NCI-H510A treated with DMSO at 0.1 percent for 48 hours (cell line): ENCODE measurements around the gene CAMK2G.
"Not testable (repeated sequence)": the region's sequence is repeated elsewhere in the genome, so short reads cannot be mapped to it uniquely, and the experiment has no call there.

ENCODE experiments used
- DNase-seq: peaks from one replicate; lab custom pipeline; 2025; lab: John Stamatoyannopoulos, UW

Gene CAMK2G

DNA sequence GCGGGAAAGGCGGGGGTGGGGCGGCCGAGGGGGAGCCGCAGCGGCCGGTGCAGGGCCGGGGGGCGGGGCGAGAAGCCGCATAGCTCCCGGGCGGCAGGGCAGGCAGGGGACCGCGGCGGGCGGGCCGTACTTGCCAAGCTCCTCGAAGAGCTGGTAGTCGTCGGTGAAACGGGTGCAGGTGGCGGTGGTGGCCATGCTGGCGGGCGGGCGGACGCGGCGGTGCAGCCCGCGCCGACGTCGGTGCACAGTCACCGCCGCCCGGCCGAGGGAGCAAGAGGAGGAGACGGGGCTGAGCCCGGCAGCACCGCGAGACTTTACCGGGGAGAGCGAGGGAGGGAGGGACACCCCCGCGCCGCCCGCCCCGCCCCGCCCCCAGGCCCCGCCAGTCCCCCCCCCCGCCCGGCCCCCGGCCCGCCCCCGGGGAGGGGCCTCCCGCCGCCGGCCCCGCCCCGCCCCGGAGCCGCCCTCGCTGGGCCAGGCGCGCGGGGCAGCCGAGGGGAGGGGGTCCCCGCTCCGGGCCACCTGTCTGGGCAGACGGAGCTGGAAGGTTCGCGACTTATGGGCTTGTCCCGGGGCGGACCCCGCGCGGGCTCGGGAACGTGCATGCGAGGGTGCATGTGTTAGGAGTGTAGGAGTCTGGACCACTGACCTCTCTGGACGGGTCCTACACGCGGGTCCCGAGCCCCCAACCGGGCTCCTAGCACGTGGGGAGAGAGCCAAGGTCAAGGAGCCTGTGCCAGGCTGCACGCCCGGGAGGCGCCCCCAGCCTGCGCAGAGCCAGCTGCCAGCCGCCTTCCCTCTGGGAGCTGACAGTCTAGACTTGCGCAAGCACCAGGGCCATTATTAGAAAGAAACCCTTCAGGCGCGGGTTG is at the start of gene CAMK2G:
Gene CAMK2G (minus strand): TSS at position 289 of the 872 bp plus-strand sequence. CDS start 94 bp downstream, at position 195.
- peak; percentile 74 for DNase-seq

DNA sequence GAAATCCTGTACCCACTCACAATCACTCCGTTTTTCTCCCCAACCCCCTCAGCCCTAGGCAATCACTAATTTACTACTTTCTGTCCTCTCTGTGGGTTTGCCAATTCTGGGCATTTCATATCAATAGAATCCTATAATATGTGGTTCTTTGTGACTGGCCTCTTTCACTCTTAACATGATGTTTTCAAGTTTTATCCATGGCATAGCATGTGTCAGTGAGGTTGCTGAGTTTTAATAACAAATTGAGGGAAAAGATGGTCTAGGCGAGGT is 48.4 kb upstream of the CAMK2G start:
- no peak for DNase-seq

DNA sequence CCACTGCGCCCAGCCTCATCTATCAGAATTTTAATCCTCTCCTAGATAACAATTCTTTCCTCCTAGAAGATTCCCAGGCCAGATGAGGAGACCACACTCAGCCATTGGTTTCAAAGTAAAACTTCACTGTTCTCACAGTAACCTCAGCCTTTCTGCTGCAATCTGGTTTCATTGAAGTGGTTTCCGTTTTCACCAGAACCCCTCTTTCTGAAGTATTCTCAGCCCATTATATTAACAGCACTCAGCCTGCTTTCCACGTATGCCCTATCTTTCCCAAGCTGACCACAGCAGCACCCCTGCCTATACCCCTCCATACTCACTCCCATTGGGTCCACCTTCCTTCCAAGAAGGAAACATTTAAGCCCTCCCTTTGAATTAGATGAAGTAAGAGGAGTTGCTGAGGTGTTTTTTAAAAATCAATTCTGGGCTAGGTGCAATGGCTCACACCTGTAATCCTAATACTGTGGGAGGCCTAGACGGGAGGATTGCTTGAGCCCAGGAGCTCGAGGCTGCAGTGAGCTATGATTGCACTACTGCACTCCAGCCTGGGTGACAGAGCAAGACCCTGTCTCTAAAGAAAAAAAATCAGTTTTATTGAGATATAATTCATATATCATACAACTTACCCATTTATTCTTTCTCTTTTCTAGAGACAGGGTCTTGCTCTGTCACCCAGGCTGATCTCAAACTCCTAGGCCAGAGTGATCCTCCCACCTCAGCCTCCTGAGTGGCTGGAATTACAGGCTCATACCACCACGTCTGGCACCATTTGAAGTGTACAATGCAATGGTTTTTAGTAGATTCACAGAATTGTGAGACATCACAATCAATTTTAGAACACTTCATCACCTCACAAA is 47.9 kb upstream of the CAMK2G start:
- DNase-seq: no peak

DNA sequence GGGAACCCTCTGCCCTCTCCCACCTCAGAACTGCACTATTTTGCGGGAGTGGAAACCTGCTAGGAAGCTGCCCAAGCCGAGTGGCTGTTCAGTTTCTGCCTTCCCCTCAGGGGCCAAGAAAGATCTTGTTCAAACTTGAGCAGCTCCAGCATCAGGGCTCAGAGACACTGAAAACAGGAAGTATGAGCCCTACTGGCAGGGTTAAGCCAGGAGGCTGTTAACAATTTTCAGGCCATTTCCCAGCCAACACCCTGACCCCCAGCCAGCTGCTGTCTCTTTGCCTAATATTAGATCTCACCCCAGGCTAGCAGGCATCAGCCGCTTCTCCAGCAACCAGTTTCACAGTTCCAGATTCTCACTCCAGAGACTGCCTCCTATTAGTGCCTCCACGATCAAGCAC is 45.7 kb upstream of the CAMK2G start:
- DNase-seq: no peak

DNA sequence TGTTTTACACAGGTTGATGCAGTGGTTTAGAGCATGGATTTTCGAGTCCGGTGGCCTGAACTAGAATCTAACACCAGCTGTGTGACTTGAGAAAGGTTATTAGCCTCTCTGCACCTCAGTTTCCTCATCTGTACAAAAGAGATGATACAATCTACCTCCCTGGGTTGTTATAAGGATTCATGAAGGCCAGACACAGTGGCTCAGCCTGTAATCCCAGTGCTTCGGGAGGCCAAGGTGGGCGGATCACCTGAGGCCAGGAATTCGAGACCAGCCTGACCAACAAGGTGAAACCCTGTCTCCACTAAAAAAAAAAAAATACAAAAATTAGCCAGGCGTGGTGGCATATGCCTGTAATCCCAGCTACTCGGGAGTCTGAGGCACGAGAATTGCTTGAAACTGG is 45.1 kb upstream of the CAMK2G start:
- DNase-seq: not testable (repeated sequence)

DNA sequence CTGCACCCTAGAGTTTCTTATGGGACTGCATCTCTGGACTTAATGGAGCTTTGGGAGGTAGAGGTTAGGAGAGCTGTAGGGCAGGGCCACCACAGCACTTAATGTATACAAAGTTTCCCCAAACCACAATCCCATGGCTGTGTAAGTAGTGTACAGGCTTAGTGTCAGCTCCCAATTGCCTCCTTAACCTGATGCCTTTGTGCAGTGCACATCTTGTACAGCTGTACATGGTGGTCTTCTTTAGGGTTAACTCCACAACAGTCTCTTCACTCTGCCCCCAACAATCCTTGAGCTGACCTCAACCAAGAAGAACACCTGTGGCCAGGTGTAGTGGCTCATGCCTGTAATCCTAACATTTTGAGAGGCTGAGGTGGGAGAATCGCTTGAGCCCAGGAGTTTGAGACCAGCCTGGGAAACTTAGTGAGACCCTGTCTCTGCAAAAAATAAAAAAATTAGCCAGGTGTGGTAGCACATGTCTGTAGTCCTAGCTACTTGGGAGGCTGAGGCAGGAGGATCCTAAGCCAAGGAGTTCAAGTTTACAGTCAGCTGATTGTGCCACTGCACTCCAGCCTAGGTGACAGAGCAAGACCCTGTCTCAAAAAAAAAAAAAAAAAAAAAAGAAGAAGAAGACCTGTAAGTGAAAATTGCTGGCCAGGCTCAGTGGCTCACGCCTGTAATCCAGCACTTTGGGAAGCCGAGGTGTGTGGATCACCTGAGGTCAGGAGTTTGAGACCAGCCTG is 43.4 kb upstream of the CAMK2G start:
- no peak for DNase-seq

DNA sequence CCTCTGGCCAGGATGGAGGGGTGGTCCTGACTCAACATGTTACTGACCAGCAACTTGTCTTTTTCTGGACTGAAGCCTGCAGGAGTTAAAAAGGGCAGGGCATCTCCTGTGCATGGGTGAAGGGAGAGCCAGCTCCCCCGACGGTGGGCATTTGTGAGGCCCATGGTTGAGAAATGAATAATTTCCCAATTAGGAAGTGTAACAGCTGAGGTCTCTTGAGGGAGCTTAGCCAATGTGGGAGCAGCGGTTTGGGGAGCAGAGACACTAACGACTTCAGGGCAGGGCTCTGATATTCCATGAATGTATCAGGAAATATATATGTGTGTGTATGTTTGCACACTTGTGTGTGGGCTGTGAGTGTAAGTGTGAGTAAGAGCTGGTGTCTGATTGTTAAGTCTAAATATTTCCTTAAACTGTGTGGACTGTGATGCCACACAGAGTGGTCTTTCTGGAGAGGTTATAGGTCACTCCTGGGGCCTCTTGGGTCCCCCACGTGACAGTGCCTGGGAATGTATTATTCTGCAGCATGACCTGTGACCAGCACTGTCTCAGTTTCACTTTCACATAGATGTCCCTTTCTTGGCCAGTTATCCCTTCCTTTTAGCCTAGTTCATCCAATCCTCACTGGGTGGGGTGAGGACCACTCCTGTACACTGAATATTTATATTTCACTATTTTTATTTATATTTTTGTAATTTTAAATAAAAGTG is 42.6 kb upstream of the CAMK2G start:
- no peak for DNase-seq

DNA sequence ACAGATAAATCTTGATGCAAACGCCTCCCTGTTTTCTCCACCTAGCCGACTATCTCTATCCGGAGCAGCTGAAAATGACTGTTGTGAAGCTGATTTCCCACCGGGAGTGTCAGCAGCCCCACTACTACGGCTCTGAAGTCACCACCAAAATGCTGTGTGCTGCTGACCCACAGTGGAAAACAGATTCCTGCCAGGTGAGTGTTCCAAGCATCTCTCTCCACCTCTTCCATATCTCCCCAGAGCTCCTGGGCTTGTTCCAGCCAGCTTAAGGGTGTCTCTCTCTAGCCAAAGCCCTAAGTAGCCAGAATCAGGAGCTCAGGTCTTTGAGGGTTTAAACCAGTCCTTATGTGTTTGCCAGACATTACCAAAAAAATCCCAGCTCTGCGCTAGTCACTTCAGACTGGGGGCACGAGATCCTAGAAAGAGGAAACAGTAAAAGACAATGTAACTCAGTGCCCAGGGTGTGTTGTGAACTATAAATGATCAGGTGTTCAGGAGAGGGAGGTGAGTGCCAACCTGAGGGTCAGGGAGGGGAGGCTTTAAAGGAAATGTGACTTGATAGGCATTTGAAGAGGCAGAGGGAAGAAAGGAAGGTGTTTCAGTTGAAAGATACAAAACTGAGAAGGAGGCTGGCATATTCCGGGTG is 41.0 kb upstream of the CAMK2G start:
- DNase-seq: no peak

DNA sequence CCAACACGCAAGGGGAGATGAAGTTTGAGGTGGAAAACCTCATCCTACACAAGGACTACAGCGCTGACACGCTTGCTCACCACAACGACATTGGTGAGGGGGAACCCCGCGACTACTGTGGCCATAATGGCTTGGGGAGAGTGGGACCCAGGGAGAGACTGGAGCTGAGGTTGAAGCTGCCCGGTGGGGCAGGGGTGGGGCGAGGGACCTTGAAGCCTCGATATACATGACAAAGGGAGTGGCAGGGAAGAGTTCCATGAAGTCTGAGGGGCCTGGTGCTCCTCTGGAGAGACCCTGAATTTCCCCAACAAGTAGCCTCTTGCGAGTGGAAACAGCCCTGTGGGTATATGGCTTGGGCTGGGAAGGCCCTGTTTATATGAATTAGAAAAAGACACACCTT is 39.7 kb upstream of the CAMK2G start:
- DNase-seq: no peak

DNA sequence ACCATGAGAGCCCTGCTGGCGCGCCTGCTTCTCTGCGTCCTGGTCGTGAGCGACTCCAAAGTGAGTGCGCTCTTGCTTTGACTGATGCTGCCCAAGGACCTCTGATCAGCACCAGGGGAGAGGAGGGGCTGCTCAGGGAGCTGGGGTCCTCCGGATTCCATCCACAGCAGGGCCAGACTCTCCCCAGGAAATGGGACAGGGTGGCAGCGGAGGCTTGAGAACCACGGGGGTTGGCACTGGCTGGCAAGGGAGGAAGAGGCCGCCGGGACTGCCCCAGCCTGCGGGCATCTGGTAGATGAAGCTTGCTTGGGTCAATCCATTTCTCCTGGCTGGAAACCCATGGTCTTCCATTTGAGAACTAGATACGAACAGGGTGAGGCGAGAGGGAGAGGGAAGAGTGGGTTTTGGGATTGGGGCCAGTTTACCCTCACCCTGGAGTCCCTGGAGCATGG is 37.2 kb upstream of the CAMK2G start:
- no peak for DNase-seq

DNA sequence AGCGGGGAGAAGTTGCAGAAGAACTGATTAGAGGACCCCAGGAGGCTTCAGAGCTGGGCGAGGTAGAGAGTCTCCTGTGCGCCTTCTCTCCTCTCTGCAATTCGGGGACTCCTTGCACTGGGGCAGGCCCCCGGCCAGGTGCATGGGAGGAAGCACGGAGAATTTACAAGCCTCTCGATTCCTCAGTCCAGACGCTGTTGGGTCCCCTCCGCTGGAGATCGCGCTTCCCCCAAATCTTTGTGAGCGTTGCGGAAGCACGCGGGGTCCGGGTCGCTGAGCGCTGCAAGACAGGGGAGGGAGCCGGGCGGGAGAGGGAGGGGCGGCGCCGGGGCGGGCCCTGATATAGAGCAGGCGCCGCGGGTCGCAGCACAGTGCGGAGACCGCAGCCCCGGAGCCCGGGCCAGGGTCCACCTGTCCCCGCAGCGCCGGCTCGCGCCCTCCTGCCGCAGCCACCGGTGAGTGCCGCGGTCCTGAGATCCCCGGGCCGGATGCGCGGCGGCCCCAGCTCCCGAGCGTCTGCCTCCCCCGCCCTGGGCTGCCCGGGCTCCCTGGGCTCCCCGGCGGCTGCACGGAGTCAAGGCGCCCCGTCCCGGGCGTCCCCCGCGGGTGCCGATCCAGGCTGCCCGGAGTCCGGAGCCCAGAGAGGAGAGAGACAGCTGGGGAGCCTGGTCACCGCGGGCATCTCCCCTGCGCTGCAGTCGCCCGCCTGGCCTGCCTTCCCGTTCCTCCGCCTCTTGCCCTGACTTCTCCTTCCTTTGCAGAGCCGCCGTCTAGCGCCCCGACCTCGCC is 36.6 kb upstream of the CAMK2G start, which contains the start of gene PLAU:
Gene PLAU (plus strand): TSS at position 369 of the 789 bp plus-strand sequence. CDS start 424 bp downstream, outside the sequence.
- peak; percentile 46 for DNase-seq

DNA sequence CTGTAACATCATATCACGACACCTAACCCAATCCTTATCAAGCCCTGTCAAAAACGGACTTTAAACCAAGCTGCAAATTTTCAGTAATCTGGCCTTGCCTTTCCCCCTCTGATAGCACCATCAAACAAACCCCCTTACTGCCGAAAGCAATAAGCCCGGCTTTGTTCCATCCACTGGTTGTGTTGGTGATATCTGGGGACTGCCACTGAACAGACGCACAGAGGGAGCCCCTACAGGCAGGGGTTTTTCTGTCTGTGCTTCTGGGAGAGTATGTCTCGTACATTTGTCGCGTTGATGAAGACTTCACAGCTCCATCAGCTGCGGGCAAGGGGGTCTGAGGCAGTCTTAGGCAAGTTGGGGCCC is 36.0 kb upstream of the CAMK2G start:
- no peak for DNase-seq

DNA sequence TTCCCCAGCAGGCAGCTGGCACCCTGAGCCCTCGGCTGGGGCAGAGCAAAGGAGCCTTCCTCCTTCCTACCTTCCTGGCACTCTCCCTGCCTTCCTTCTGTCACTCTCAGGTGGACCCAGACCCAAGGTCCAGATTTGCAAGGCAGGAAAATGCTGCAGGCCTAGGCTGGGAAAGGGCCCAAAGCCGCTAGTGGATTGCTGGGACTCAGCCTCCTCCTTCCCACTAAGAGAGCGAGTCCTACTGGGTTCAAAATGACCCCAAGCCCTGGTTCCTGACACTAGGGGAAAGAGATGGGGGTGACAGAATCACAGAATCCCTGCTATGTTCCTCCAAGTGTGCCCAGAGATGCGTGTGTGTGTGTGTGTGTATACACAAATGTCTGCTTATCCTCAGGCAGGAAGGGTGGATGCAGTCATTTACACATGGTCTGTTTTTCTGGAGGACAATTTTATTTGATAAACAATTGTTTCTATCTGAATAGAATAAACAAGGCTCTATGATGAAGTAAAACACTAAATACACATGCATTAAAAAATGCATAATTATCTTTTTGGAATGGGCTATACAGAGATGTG is 35.3 kb upstream of the CAMK2G start:
- no peak for DNase-seq

DNA sequence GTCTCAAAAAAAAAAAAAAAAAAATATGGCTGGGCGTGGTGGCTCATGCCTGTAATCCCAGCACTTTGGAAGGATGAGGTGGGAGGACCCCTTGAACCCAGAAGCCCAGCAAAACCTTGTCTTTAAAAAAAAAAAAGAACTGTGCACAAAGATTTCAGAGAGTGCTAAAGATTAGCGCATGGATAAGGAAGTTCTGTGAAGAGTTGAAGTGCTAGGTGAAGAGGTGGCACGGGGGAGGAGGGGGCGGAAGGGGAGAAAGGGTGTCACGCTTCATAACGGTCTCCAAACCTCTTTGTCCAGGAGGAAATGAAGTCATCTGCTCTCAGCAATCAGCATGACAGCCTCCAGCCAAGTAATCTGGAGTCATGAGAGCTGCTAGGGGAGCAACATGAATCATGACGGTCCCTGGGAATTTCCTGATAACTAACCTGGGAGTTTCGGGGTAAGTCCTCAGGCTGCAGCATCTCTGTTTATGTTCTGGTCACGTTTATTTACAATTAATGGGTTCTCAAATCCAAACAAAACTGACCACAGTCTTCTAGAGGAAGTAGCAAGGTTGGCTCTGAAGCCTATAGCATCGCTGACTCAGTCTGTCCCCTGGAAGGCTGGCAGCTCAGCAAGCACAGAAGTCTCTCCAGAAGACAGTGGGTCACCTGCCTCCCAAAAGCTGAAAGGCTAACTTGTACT is 34.6 kb upstream of the CAMK2G start:
- peak; percentile 29 for DNase-seq

DNA sequence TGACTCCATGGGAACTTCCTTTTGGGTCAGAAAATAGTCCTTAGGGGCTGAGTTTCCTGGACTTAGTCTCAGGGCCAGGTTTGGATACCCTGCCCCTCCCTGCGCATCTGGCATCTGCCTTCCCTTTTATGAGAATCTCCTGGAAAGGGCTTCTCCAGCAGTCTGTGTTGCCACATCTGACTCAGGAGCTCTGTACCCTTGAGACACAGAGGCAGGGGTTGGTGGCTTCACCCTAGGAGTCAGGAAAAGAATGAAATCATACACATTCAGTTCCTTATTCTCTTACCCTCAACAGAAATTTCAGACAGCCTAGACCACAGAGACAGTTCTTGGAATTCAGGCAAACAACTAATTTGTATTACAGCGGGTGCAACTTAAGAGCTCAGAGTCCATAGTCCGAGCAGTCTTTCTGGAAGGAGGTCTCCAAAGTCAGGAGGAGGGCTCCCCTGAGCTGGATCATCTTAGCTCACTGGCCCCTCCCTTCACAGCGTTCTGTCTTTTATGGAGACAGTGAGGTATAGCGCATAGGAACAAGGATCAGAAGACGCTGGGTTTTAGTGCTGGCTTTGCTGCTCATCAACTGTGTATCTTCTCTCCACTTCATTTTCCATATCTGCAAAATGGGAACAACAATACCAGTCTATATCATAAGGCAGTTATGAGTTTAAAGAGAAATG is 33.6 kb upstream of the CAMK2G start:
- DNase-seq: no peak

DNA sequence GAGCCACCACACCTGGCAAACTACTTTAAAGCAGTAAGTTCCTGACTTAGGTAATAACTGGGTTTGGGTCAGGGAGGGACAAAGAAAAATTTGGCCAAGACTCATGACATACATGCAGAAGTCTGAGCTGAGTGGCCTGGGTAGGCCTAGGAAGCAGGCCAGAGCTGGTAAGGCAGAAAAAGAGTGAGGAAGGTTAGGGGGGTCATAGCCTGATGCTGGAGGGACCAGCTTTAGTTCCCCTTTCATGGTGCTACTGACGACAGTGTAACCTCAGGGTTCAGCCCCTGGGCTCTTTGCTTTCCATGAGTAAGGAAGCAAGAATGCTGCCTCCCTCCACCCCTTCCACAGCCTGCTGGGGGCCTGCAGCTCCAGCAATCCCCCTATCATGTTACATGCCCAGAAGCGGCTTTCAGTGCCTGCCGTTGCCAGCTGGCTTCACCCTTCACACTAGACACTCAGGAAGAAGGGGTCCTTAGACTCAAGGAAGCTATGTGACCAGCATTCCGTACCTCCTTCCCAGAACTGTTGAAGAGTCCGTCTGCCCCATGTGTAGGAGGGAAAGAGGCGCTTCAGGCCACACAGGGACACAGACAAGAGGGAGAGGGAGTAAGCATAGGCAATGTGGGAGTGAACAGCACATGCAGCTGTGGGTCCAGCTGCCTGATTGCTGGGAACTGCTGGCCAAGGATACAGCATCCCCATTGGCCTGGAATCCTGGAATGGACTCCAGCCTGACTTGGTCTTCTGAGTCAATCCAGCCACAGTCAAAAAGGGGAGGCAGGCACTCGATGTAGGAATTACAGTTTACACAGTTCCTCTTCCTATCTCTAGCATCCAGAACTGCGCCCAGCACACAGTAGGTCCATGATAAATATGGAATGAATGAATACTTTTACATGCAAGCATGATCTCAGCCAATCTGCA is 32.4 kb upstream of the CAMK2G start:
- DNase-seq: peak; percentile 37

DNA sequence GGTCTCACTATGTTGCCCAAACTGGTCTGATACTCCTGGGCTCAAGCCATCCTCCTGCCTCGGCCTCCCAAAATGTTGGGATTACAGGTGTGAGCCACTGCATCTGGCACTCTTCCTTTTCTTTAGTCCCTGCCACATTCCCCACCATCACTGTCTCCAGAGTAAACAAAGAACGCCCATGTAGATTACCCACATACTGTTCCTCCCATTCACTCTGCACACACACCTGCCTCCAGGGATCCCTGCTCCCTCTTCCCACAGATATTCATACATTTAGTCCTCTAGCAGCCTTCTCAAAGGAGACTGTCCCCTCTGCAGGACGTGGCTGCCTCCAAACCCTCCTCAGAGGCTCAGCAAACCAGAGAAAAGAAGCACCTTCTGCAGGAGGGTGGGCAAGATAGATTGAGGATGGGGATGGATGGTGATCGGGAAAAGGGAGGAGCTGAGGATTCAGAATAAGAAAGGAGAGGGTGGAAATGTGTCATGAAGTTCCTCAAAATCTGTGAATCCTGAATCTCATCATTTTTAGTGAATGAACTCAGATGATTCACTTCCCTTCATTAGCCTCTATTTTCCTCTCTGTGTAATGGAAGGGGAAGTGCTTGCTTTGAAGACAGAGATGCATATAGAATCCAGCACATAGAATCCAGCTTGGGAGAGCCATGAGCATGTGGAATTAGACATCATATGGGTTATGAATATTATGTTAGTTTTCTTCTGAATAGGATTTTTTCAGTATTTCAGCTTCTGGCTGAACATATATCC is 31.1 kb upstream of the CAMK2G start:
- peak; percentile 28 for DNase-seq
